GM12891 (cell line): Measurements from ENCODE around the gene KTI12.
"Not testable (repeated sequence)": the region's sequence is repeated elsewhere in the genome, so short reads cannot be mapped to it uniquely, and the experiment has no call there.

ENCODE experiments used
- DNase-seq: peaks from one replicate; pipeline ENCODE4 v3.0.0; 2011; ENCODE audit warnings: low spot score; ENCODE audit not compliant: insufficient read length
- FAIRE-seq: peaks from 2 replicates; lab custom pipeline; 2011; peaks lifted over from hg19 to GRCh38; lab: Jason Lieb, UNC
- PAX5 ChIP-seq: IDR thresholded peaks from 2 replicates; pipeline ENCODE4 v1.6.1; 2011; ENCODE audit warnings: low read length, moderate library complexity, mild to moderate bottlenecking; ENCODE audit not compliant: insufficient read depth, severe bottlenecking
- POLR2A ChIP-seq: IDR thresholded peaks from 2 replicates; pipeline ENCODE4 v1.6.1; 2011; ENCODE audit warnings: low read depth, low read length, control low read depth
- POLR2AphosphoS5 ChIP-seq: IDR thresholded peaks from 2 replicates; pipeline ENCODE4 v1.6.1; 2011; ENCODE audit warnings: low read depth, low read length, control low read depth
- POU2F2 ChIP-seq: IDR thresholded peaks from 2 replicates; pipeline ENCODE4 v1.6.1; 2011; ENCODE audit warnings: low read depth, mild to moderate bottlenecking, control low read depth, low read length, moderate library complexity
- SPI1 ChIP-seq: IDR thresholded peaks from 2 replicates; pipeline ENCODE4 v1.6.1; 2011; ENCODE audit warnings: low read depth, low read length, control low read depth
- TAF1 ChIP-seq: IDR thresholded peaks from 2 replicates; pipeline ENCODE4 v1.6.1; 2011; ENCODE audit warnings: low read depth, low read length, control low read depth

The KTI12 gene

GRCh38 chr1:52008071-52008809 is 25.4 kb downstream of the KTI12 start:
- DNase-seq, result no peak
- TF ChIP-seq POLR2AphosphoS5, result no peak
- no peak for FAIRE-seq

DNA sequence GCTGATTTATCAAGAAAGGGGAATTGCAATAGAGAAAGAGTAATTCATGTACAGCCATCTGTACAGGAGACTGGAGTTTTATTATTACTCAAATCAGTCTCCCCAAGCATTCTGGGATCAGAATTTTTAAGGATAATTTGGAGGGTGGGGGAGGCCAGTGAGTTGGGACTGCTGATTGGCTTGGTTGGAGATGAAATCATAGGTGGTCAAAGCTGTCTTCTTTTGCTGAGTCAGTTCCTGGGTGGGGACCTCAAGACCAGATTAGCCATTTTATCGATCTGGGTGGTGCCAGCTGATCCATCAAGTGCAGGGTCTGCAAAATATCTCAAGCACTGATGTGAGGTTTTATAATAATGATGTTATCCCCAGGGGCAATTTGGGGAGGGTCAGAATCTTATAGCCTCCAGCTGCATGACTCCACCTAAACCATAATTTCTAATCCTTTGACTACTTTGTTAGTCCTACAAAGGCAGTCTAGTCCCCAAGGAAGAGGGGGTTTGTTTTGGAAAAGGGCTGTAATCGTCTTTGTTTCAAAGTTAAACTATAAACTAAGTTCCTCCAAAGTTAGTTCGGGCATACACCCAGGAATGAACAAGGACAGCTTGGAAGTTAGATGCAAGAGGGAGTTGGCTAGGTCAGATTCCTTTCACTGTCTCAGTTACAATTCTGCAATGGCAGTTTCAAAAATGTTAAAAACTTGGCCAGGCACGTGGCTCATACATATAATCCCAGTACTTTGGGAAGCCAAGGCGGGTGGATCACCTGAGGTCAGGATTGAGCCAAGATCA is 26.2 kb downstream of the KTI12 start:
- TF ChIP-seq PAX5, result no peak
- TF ChIP-seq POLR2A, result no peak
- TF ChIP-seq POU2F2, result no peak
- TF ChIP-seq SPI1, result no peak
- no peak for TF ChIP-seq TAF1
- TF ChIP-seq POLR2AphosphoS5, result no peak
- no peak for FAIRE-seq
- DNase-seq, result no peak

DNA sequence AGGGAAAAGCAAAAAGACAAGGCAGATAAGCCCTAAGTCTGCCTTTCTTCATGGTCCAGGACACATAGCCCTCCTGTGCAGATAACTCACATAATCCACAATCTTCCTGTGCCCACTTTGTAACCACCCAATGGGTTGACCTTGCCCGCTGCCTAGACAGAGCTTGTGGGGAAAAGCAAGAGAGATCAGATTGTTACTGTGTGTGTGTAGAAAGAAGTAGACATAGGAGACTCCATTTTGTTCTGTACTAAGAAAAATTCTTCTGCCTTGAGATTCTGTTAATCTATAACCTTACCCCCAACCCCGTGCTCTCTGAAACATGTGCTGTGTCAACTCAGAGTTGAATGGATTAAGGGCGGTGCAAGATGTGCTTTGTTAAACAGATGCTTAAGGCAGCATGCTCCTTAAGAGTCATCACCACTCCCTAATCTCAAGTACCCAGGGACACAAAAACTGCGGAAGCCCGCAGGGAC is 27.5 kb downstream of the KTI12 start:
- FAIRE-seq, DNase-seq: not testable (repeated sequence)

- not testable (repeated sequence) for FAIRE-seq, DNase-seq
These were observed 28.1 kb downstream of the KTI12 start for GRCh38 chr1:52005548-52005947.

DNA sequence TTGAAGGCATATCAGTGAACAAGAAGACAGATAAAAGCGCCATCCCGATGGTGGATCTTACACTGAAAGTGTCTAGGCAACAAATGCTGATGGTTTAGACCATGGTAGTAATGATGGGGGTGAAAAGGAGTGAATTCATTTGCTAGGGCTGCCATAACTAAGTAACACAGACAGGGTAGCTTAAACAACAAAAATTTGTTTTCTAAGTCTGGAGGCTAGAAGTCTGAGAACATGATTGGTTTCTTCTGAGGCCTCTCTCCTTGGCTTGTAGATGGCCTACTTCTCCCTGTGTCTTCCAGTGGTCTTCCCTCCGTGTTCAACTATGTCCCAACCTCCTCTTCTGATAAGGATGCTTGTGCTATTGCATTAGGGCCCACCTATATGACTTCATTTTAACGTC is 29.7 kb downstream of the KTI12 start:
- TF ChIP-seq POU2F2, result no peak
- no peak for TF ChIP-seq SPI1
- no peak for TF ChIP-seq POLR2AphosphoS5
- no peak for TF ChIP-seq TAF1
- no peak for TF ChIP-seq POLR2A
- TF ChIP-seq PAX5, result no peak
- DNase-seq, result no peak
- no peak for FAIRE-seq

DNA sequence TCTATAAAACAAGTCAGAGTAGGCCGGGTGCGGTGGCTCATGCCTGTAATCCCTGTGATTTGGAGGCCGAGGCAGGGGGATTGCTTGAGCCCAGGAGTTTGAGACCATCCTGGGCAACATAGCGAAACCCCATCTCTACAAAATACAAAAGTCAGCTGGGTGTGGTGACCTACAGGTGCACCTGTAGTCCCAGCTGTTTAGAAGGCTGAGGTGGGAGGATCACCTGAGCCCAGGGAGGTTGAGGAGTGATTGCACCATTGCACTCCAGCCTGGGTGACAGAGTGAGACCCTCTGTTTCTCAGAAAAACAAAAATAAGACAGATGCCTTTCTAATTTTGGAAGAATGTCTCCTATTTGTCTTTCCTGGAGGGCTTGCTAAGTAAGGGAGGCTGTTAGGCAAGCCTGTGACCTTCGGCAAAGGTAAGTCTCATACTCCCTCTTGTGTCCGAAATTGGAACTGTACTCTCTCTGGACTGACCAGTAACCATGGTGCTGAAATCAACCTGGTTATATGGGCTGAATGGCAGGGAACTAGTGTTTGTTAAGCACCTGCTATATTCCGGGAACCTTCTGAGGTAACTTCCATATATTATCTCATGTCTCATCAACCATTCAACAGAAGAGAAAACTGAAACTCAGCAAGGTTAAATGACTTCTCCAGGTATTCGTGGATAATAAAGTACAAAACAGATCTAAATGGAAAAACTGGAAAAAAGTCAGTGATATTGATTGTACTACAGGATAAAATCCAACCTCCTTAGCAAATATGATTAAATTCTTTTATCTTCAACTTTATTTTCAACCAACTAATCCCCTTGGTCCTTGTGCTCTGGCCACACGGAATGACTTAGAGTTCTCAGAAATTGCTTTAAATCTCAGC is 31.3 kb downstream of the KTI12 start:
- DNase-seq (peak; percentile 70), FAIRE-seq (peak; percentile 96)
- TF ChIP-seq TAF1 (no peak), SPI1 (no peak), POLR2A (no peak), PAX5 (no peak), POU2F2 (no peak), POLR2AphosphoS5 (no peak)

- no peak for TF ChIP-seq POLR2A
- no peak for TF ChIP-seq PAX5
- no peak for TF ChIP-seq SPI1
- TF ChIP-seq POLR2AphosphoS5, result no peak
- DNase-seq, result no peak
- FAIRE-seq, result no peak
These were observed 34.9 kb downstream of the KTI12 start for GRCh38 chr1:51998701-51999100.

- no peak for DNase-seq
- TF ChIP-seq SPI1, result no peak
- no peak for TF ChIP-seq TAF1
- TF ChIP-seq POLR2AphosphoS5, result no peak
- TF ChIP-seq POU2F2, result no peak
- TF ChIP-seq PAX5, result no peak
- no peak for TF ChIP-seq POLR2A
- no peak for FAIRE-seq
These were observed 35.6 kb downstream of the KTI12 start for GRCh38 chr1:51997974-51998382.

GRCh38 chr1:51990478-51990965 is 43.1 kb downstream of the KTI12 start, which contains the start of gene RAB3B:
Gene RAB3B (minus strand): TSS chr1:51990700. CDS start chr1:51977117, 13,583 bp downstream.
- TF ChIP-seq POLR2AphosphoS5, result no peak
- FAIRE-seq (peak; percentile 48), DNase-seq (peak; percentile 73)
